VCaP (cell line): ENCODE measurements around the gene ANKRD9.

ENCODE experiments used
- H3K27ac ChIP-seq: fragments of 450-650 bp; 2 replicates; pipeline ENCODE4 v1.5.1; 2017
- CTCF ChIP-seq: fragments of 450-650 bp; conservative IDR thresholded peaks from 2 replicates; pipeline ENCODE4 v1.5.1; 2017; ENCODE audit warnings: mild to moderate bottlenecking, moderate library complexity

ANKRD9 gene

GRCh38 chr14:102464846-102465341, 44.7 kb downstream of the ANKRD9 start:
- no peak for TF ChIP-seq CTCF

GRCh38 chr14:102464006-102464405, 45.6 kb downstream of the ANKRD9 start:
- no peak overlapping the region for H3K27ac ChIP-seq
- no peak for TF ChIP-seq CTCF

More at GRCh38 chr14:102464846-102465341, 44.7 kb downstream of the ANKRD9 start:
- peak overlapping the region; percentile 26; the same call in 1 of the 2 replicates for H3K27ac ChIP-seq

GRCh38 chr14:102462391-102462790, 47.2 kb downstream of the ANKRD9 start:
- no peak overlapping the region for H3K27ac ChIP-seq
- TF ChIP-seq CTCF = no peak

GRCh38 chr14:102461490-102462338, 47.9 kb downstream of the ANKRD9 start:
- no peak for TF ChIP-seq CTCF
- peak overlapping the region; percentile 40 for H3K27ac ChIP-seq

GRCh38 chr14:102457509-102457908, 52.1 kb downstream of the ANKRD9 start:
- H3K27ac ChIP-seq = no peak overlapping the region
- TF ChIP-seq CTCF = no peak

GRCh38 chr14:102454711-102455110, 54.9 kb downstream of the ANKRD9 start:
- H3K27ac ChIP-seq = peak overlapping the region; percentile 60; the same call in 1 of the 2 replicates
- TF ChIP-seq CTCF = no peak

- H3K27ac ChIP-seq = no peak overlapping the region
Observed at GRCh38 chr14:102452302-102452701, 57.3 kb downstream of the ANKRD9 start.

More at GRCh38 chr14:102452302-102452701, 57.3 kb downstream of the ANKRD9 start:
- no peak for TF ChIP-seq CTCF
